Esophagus muscularis mucosa (tissue), 4 donors: Measurements from ENCODE around the gene ABCB1. TPM values are rescaled to one million over a fixed set of nuclear protein-coding genes. Genes with fewer than 3 reads are reported as not detected.
"Not testable (repeated sequence)": the region's sequence is repeated elsewhere in the genome, so short reads cannot be mapped to it uniquely, and the experiment has no call there.

Experiments
- DNase-seq: peaks from one replicate; pipeline ENCODE4 v3.0.0-alpha.2; 2017; ENCODE audit errors: extremely low spot score
- H3K27ac ChIP-seq, 4 donors: fragments of 200-600 bp; sonication (generic); replicated peaks in 1 of 4; 1 replicate in 3 of 4; 2 replicates in 1 of 4; pipeline ENCODE4 v1.5.1; 2016 to 2019; ENCODE audit warnings: mild to moderate bottlenecking in 1 of 4
- H3K27me3 ChIP-seq, 4 donors: fragments of 200-600 bp; sonication (generic); one replicate each; pipeline versions ENCODE4 v1.5.1 to v1.6.0; 2016 to 2019
- H3K36me3 ChIP-seq, 4 donors: fragments of 200-600 bp; sonication (generic); one replicate each; pipeline ENCODE4 v1.5.1; 2016 to 2019
- H3K4me1 ChIP-seq, 4 donors: fragments of 200-600 bp; sonication (generic); one replicate each; pipeline ENCODE4 v1.5.1; 2016 to 2019
- H3K4me3 ChIP-seq, 4 donors: fragments of 200-600 bp; sonication (generic); 1 replicate in 2 of 4; 2 replicates in 2 of 4; pipeline ENCODE4 v1.5.1; 2016 to 2019; ENCODE audit warnings: mild to moderate bottlenecking in 4 of 4, moderate library complexity in 1 of 4
- H3K9me3 ChIP-seq, 4 donors: fragments of 200-600 bp; sonication (generic); 1 replicate in 3 of 4; 2 replicates in 1 of 4; pipeline ENCODE4 v1.5.1; 2016 to 2019
- CTCF ChIP-seq, 3 experiments: fragments of 200-600 bp in 2 of 3; fragments of 450-650 bp in 1 of 3; sonication (generic) in 2 of 3; IDR thresholded peaks; one replicate each; pipeline ENCODE4 v1.5.1; 2017 to 2019; ENCODE audit warnings: antibody characterized with exemption in 3 of 3, mild to moderate bottlenecking in 2 of 3, moderate library complexity in 1 of 3
- EP300 ChIP-seq: sonication (generic); formaldehyde crosslinking; IDR thresholded peaks from one replicate; pipeline ENCODE4 v1.6.1; 2017; ENCODE audit warnings: antibody characterized with exemption
- POLR2A ChIP-seq: fragments of 450-650 bp; IDR thresholded peaks from one replicate; pipeline ENCODE4 v1.6.1; 2017; ENCODE audit warnings: antibody characterized with exemption, moderate library complexity, mild to moderate bottlenecking, low read depth
- POLR2AphosphoS5 ChIP-seq, 2 donors: sonication (generic); formaldehyde crosslinking; IDR thresholded peaks; one replicate each; pipeline ENCODE4 v1.6.1; 2017; ENCODE audit warnings: antibody characterized with exemption in 2 of 2
- WGBS: methylation state at CpG from one replicate; pipeline ENCODE4 v1.1.5; 2018; 5-methylcytosine and 5-hydroxymethylcytosine counted together
- intact Hi-C: fragments of 100-400 bp; cut with DNase I; formaldehyde crosslinking; loops from one replicate; pipeline ENCODE4 v1.15.1; 2023
- total RNA-seq, 4 donors: library from RNA; depleted of rRNA; stranded (reverse); fragments of >200 nt; gene quantifications; one replicate each; pipeline versions ENCODE4 v1.1.0 to v1.2.1, GENCODE V29; 2016

Gene ABCB1
- total RNA-seq, 4 donors from 2014 or later = 4.2 to 11.1 (median 6.0) TPM

DNA sequence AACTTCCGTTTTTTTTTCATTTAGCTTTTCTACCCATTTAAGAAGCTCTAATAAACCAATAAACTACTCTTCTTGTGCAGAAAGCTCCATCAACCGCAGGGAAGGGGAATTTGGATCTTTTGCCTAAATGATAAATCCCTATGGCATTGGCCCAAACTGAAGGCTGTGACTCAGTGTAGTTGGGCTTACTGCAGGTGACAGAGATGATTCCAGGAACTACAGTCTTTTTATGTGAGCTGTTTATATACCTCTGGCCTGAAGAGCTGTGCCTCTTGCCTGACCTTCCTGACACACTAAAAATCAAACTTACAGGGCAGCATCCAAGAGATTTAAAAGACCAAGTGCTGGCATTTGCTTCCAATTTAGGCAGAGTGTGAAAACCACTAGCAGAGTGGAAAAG is 25.2 kb downstream of the ABCB1 start:
- intact Hi-C loops = no loop called here
- no peaks in the 10 kb centered on the region for H3K9me3 ChIP-seq
- no peak overlapping the region for H3K4me3 ChIP-seq
- peaks cover 4 to 14% (median 12%) of the 10 kb centered on the region in 4 donors for H3K4me1 ChIP-seq
- no peak overlapping the region for H3K27ac ChIP-seq
- WGBS = 73% methylated on average over 2 of the region's 2 CpGs
- TF ChIP-seq EP300 = no peak
- TF ChIP-seq POLR2A = no peak
- no peak for TF ChIP-seq CTCF (IDR thresholded peaks at IDR 0.05)
- no peak for TF ChIP-seq POLR2AphosphoS5 (IDR thresholded peaks at IDR 0.05)
- H3K36me3 ChIP-seq = no peaks in the 10 kb centered on the region
- DNase-seq = no peak
- no peaks in the 10 kb centered on the region for H3K27me3 ChIP-seq

- no peaks in the 10 kb centered on the region for H3K36me3 ChIP-seq
- no peak overlapping the region for H3K27ac ChIP-seq
- 10% methylated on average over 2 of the region's 2 CpGs for WGBS
- no peaks in the 10 kb centered on the region for H3K9me3 ChIP-seq
- no peak overlapping the region for H3K4me3 ChIP-seq
- no peak for DNase-seq
- peaks cover 4 to 14% (median 12%) of the 10 kb centered on the region in 4 donors for H3K4me1 ChIP-seq
- no peak for TF ChIP-seq POLR2A
- TF ChIP-seq EP300 = no peak
- no peak for TF ChIP-seq CTCF (IDR thresholded peaks at IDR 0.05)
- TF ChIP-seq POLR2AphosphoS5 (IDR thresholded peaks at IDR 0.05) = no peak
- intact Hi-C loops = no loop called here
- no peaks in the 10 kb centered on the region for H3K27me3 ChIP-seq
Observed at GRCh38 chr7:87574630-87575029, 26.1 kb downstream of the ABCB1 start.

- H3K4me1 ChIP-seq = peaks cover 4 to 14% (median 12%) of the 10 kb centered on the region in 4 donors
- H3K27me3 ChIP-seq, H3K4me3 ChIP-seq, H3K36me3 ChIP-seq, intact Hi-C loops, DNase-seq, H3K9me3 ChIP-seq, H3K27ac ChIP-seq: not testable (repeated sequence)
- WGBS = 100% methylated on average over 1 of the region's 1 CpG
Observed at GRCh38 chr7:87572513-87572912, 28.2 kb downstream of the ABCB1 start.

- no peak overlapping the region for H3K4me3 ChIP-seq
- 48% methylated on average over 1 of the region's 1 CpG for WGBS
- no peak for DNase-seq
- no peak overlapping the region for H3K27ac ChIP-seq
- H3K9me3 ChIP-seq = no peaks in the 10 kb centered on the region
- H3K4me1 ChIP-seq = peaks cover 0 to 6% (median 5%) of the 10 kb centered on the region in 4 donors
- TF ChIP-seq POLR2A = no peak
- no peak for TF ChIP-seq EP300
- TF ChIP-seq POLR2AphosphoS5 (IDR thresholded peaks at IDR 0.05) = no peak
- TF ChIP-seq CTCF (IDR thresholded peaks at IDR 0.05) = no peak
- H3K27me3 ChIP-seq = no peaks in the 10 kb centered on the region
- intact Hi-C loops = no loop called here
- no peaks in the 10 kb centered on the region for H3K36me3 ChIP-seq
Observed at GRCh38 chr7:87570178-87570577, 30.5 kb downstream of the ABCB1 start.

DNA sequence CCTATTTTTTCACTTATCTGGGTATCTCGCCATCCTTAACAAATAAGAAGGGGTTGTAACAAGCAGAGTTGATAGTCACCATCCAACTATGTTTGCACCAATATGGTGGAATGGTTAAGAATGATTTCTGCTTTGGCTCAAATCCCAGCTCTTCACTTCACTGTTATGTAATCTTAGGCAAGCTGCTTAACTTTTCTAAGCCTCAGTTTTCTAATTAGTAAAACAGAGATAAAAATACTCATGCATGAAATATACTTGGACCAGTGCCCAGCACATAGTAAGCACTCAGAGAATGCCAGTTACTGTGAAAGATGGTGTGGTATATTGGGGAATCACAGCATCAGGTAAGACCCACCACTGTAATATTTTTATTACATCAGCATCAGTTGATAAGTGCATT is 33.6 kb downstream of the ABCB1 start:
- TF ChIP-seq CTCF (IDR thresholded peaks at IDR 0.05) (no peak), POLR2AphosphoS5 (IDR thresholded peaks at IDR 0.05) (no peak), EP300 (no peak), POLR2A (no peak)
- H3K4me1 ChIP-seq = no peaks in the 10 kb centered on the region
- no peaks in the 10 kb centered on the region for H3K27me3 ChIP-seq
- no peak overlapping the region for H3K4me3 ChIP-seq
- WGBS = 88% methylated on average over 1 of the region's 1 CpG
- DNase-seq = no peak
- H3K9me3 ChIP-seq = no peaks in the 10 kb centered on the region
- H3K27ac ChIP-seq = no peak overlapping the region
- intact Hi-C loops = no loop called here
- no peaks in the 10 kb centered on the region for H3K36me3 ChIP-seq
